Fibroblast of villous mesenchyme (primary cell): ENCODE data around the gene MPIG6B. TPM values are rescaled to one million over a fixed set of nuclear protein-coding genes. Genes with fewer than 3 reads are reported as not detected.

ENCODE experiments used
- DNase-seq: peaks from one replicate; pipeline ENCODE4 v3.0.0-alpha.2; 2010; ENCODE audit warnings: low read depth
- H3K4me3 ChIP-seq: 2 replicates; pipeline ENCODE4 v1.5.1; 2011; ENCODE audit warnings: low read depth, mild to moderate bottlenecking, low read length
- total RNA-seq: library from RNA; depleted of rRNA; stranded (reverse); fragments of >200 nt; gene quantifications from 2 replicates; pipeline ENCODE4 v1.2.3, GENCODE V29; 2012
- TF ChIP-seq, protein P1 (sequence below): IDR thresholded peaks from 2 replicates; pipeline ENCODE4 v1.5.1; 2012; ENCODE audit warnings: low read depth, mild to moderate bottlenecking, low read length; ENCODE audit not compliant: insufficient read depth

The MPIG6B gene
- total RNA-seq, 1 donor: not detected

- H3K4me3 ChIP-seq: peak within 1 kb of the TSS; percentile 93
- no peak for DNase-seq
- TF ChIP-seq, protein P1, sequence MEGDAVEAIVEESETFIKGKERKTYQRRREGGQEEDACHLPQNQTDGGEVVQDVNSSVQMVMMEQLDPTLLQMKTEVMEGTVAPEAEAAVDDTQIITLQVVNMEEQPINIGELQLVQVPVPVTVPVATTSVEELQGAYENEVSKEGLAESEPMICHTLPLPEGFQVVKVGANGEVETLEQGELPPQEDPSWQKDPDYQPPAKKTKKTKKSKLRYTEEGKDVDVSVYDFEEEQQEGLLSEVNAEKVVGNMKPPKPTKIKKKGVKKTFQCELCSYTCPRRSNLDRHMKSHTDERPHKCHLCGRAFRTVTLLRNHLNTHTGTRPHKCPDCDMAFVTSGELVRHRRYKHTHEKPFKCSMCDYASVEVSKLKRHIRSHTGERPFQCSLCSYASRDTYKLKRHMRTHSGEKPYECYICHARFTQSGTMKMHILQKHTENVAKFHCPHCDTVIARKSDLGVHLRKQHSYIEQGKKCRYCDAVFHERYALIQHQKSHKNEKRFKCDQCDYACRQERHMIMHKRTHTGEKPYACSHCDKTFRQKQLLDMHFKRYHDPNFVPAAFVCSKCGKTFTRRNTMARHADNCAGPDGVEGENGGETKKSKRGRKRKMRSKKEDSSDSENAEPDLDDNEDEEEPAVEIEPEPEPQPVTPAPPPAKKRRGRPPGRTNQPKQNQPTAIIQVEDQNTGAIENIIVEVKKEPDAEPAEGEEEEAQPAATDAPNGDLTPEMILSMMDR: no peak
Observed at GRCh38 chr6:31728767-31729514, 5.8 kb downstream of the MPIG6B start, which contains the start of gene DDAH2. Gene DDAH2 (minus strand): TSS chr6:31729299. CDS start chr6:31729161, 138 bp downstream.

- TF ChIP-seq, protein P1: peak; percentile 66
- H3K4me3 ChIP-seq: peak overlapping the region; percentile 93
- DNase-seq: peak; percentile 90
Observed at GRCh38 chr6:31729515-31729978, 6.4 kb downstream of the MPIG6B start.

DNA sequence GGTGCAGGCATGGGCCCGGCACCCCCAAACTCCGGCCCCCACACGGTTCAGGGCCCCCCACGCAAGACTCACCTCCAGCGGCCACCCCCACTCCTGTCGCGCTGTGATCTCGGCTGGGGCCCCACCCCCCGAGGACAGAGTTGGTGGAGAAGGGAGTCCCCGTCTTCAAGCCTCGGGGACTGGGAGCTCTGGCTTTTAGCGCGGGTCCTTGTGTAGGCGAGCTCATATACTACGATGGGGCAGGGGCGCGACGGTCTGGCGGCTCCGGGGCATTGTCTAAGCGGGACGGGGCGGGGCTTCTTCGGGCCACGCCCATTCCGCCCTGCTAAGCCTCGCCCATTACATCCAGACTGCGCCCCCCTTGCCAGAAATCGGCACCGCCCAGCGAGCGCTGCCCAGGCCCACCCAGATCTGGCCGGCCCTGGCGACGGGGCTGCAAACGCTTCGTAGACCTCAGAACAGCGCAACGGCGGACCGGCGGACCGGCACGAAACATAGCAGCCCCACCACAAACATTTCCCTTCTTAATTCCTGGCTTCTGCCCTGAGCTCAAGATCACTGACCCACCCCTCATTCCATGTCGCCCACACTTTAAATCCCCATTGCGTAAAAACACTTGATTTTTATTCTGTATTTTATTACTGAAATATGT is 6.9 kb downstream of the MPIG6B start:
- H3K4me3 ChIP-seq: peak overlapping the region; percentile 93
- DNase-seq: peak; percentile 92
- TF ChIP-seq, protein P1: no peak

- TF ChIP-seq, protein P1: no peak
- DNase-seq: no peak
- H3K4me3 ChIP-seq: peak overlapping the region; percentile 93
Observed at GRCh38 chr6:31730631-31731086, 7.5 kb downstream of the MPIG6B start.

- H3K4me3 ChIP-seq: no peak overlapping the region
- TF ChIP-seq, protein P1: no peak
- no peak for DNase-seq
Observed at GRCh38 chr6:31732029-31732428, 8.9 kb downstream of the MPIG6B start.

DNA sequence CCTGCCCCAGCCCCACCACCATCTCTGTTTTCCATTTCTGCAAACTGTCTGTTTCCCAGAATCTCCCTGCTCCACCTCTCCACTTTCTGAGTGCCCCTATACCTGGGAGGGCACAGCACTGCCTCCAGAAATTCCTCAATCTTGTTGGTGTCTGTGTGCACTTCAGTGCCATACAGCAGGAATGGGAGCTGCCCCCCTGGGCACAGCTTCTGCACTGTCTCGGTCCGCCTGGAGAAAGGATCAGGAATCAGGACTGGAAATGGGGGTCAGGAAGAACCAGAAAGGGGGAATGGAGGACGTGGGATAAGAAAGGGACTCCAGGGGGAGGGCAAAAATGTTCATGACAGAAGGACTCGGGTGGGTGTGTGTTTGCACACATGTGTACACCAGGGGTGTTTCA is 10.6 kb downstream of the MPIG6B start:
- TF ChIP-seq, protein P1: no peak
- no peak for DNase-seq
- peak overlapping the region; percentile 99 for H3K4me3 ChIP-seq
